GM13977 (cell line): ENCODE measurements around the gene PDS5B.

Source experiments
- DNase-seq: peaks from one replicate; pipeline ENCODE4 v3.0.0; 2012; ENCODE audit warnings: low spot score
- in situ Hi-C: fragments of 300-500 bp; cut with MboI; formaldehyde crosslinking; loops from one replicate; pipeline ENCODE4 v1.12.0; 2022; ENCODE audit warnings: low sequenced_read_pairs, low pct_unique_long_range_greater_than_20kb, mixed read lengths, inconsistent platforms; ENCODE audit not compliant: unreplicated experiment
- TF ChIP-seq, protein P1 (sequence below): IDR thresholded peaks from 2 replicates; pipeline ENCODE4 v1.5.1; 2012; ENCODE audit warnings: mild to moderate bottlenecking, control low read depth; ENCODE audit not compliant: insufficient read depth; ENCODE audit errors: extremely low read depth, missing control alignments

PDS5B gene, protein sequence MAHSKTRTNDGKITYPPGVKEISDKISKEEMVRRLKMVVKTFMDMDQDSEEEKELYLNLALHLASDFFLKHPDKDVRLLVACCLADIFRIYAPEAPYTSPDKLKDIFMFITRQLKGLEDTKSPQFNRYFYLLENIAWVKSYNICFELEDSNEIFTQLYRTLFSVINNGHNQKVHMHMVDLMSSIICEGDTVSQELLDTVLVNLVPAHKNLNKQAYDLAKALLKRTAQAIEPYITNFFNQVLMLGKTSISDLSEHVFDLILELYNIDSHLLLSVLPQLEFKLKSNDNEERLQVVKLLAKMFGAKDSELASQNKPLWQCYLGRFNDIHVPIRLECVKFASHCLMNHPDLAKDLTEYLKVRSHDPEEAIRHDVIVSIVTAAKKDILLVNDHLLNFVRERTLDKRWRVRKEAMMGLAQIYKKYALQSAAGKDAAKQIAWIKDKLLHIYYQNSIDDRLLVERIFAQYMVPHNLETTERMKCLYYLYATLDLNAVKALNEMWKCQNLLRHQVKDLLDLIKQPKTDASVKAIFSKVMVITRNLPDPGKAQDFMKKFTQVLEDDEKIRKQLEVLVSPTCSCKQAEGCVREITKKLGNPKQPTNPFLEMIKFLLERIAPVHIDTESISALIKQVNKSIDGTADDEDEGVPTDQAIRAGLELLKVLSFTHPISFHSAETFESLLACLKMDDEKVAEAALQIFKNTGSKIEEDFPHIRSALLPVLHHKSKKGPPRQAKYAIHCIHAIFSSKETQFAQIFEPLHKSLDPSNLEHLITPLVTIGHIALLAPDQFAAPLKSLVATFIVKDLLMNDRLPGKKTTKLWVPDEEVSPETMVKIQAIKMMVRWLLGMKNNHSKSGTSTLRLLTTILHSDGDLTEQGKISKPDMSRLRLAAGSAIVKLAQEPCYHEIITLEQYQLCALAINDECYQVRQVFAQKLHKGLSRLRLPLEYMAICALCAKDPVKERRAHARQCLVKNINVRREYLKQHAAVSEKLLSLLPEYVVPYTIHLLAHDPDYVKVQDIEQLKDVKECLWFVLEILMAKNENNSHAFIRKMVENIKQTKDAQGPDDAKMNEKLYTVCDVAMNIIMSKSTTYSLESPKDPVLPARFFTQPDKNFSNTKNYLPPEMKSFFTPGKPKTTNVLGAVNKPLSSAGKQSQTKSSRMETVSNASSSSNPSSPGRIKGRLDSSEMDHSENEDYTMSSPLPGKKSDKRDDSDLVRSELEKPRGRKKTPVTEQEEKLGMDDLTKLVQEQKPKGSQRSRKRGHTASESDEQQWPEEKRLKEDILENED (N-terminal part only)

DNA sequence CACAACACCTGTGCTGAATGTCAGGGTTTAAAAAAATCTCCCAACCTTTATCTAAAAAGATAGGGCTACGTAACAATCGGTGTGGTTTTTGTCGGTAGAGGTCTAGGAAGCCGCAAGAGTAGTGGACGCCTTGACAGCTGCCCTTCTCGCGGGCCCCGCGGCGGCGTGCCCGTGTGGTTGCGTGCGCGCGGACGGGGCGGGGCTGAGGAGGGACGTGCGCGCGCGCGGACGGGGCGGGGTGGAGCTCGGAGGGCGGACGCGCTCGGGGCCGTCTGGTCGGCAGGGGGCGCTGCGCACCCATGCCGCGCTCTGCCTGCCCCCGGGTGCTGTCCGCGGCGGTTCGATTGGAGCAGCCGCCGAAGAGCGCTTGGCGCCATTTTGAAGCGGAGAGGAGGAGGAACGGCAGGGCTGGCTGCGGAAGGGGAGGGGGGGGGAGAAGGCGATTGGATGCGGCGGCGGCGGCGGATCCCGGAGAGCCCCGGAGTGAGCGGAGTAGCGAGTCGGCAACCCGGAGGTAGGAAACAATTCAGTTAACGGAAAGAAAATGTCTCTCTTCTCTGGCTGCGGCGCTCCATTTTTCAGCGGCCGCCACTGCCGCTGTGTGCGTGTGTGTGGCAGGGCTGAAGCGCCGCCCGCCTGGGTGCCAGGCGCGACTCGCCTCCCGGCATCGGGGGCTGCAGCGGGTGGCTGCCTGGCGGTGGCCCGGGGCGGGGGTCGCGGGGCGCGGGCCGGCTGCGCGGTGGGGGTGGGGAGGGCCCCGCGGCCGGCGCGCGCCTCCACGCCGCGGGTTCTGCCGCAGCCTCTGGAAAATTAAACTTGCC, at the start of gene PDS5B:
PDS5B (plus strand) TSS at position 373 of the 821 bp plus-strand sequence. CDS start 62,321 bp downstream, outside the sequence.
- in situ Hi-C loops, result loop anchor here (25.0 kb wide), 2 partner anchors 674 to 1126 kb away; no protein-coding TSS in a partner anchor
- TF ChIP-seq, protein P1, sequence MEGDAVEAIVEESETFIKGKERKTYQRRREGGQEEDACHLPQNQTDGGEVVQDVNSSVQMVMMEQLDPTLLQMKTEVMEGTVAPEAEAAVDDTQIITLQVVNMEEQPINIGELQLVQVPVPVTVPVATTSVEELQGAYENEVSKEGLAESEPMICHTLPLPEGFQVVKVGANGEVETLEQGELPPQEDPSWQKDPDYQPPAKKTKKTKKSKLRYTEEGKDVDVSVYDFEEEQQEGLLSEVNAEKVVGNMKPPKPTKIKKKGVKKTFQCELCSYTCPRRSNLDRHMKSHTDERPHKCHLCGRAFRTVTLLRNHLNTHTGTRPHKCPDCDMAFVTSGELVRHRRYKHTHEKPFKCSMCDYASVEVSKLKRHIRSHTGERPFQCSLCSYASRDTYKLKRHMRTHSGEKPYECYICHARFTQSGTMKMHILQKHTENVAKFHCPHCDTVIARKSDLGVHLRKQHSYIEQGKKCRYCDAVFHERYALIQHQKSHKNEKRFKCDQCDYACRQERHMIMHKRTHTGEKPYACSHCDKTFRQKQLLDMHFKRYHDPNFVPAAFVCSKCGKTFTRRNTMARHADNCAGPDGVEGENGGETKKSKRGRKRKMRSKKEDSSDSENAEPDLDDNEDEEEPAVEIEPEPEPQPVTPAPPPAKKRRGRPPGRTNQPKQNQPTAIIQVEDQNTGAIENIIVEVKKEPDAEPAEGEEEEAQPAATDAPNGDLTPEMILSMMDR, result peak; percentile 96
- peak; percentile 95 for DNase-seq

DNA sequence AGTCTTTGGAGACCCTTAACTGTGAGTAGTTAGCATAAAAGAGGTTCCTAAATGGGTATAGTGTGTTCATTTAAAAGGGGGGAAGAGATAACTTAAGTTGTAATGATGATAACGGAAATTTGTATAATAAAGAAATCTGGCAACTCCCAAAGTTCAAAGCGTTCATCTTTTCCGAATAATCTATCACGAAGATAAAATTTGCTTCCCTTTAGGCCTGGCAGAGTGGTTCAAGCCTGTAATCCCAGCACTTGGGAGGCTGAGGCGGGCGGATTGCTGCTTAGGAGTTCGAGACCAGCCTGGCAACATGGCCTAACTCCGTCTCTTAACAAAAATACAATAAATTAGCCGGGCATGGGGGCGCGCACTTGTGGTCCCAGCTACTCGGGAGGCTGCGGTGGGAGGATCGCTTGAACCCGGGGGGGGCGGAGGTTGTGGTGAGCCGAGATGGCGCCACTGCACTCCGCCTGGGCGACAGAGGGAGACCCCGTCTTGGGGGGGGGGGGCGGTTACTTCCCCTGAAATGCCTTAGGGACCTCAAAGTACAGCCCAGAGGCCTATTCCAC, 48.6 kb upstream of the PDS5B start:
- in situ Hi-C loops, result no loop called here
- no peak for DNase-seq
- TF ChIP-seq, protein P1, result no peak

DNA sequence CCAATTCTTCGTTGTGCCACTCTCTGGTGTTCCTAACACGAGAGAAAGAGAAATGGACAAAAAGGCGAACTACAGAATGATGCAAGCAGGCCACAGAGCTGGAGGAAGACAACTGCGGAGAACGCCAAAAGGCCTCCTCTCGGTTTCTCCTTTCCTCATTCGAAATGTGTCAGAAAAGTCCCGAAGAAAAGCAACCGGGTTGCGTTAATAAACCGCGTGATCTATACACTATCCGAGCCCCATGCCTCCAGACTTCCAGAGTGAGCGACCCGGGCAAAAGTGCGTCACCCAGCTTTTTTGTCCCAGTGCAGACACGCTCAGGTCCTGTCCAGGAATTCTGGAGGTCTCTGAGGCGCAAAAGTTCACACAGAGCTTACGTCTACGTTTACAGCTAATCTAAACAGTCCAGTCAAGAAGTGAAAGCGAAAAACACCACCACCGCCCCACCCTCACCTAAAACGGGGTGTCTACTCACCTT, 48.1 kb upstream of the PDS5B start:
- DNase-seq, result peak; percentile 59
- TF ChIP-seq, protein P1, result no peak
- in situ Hi-C loops, result no loop called here

DNA sequence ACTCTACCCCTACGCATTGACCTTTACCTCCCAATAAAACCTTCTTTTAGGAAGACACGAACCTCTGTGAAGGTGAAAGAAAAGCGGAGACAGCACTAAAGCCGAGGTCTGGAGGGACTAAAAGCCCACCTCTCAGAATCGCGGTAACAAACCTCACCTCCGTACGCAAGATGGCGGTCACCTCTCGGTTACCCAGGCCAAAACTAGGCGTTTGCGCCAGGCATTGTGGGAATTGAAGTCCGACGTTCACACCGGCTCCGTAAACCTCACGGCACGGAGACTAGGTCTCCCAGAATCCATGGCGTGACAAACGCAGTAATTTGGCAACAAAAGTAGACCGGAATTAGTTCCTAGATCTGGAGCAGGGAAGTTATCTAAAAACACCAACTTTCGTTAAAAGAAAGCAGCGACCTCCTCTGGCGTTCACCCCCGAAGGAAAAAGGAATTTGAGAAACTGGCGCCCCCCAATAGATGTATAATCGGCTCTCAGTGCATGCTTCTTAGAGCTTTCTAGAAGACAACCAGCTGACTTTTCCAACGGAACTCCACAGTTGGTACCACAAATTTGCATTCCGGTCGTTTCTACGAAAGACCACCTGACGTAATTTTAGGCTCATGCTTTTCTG, 47.5 kb upstream of the PDS5B start, which contains the start of gene N4BP2L2:
N4BP2L2 (minus strand) TSS at position 175 of the 626 bp plus-strand sequence. CDS start 1,768 bp downstream, outside the sequence.
- TF ChIP-seq, protein P1, result peak; percentile 34
- in situ Hi-C loops, result no loop called here
- peak; percentile 85 for DNase-seq

DNA sequence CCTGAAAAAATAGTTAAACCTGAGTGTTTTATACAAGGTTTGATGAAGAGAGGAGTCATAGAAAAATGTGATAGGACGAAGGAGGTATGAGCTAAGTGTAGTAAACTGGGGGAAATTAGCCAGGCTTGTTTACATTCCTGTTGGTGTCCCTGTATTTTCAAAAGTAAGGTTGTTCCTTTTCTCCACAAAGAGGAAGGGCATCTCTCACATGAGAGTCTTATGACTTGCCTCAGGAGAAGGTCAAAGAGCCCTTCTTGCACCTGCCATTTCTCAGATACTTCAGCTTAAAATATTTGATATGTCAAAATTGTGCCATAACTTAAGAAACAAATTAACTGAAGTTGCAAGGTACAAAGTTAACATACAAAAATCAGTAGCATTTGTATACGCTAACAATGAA, 44.0 kb upstream of the PDS5B start:
- TF ChIP-seq, protein P1, result no peak
- in situ Hi-C loops, result no loop called here
- DNase-seq, result no peak
